Measurements from ENCODE around the gene C11orf98.
"Not testable (repeated sequence)": the region's sequence is repeated elsewhere in the genome, so short reads cannot be mapped to it uniquely, and the experiment has no call there.

Gene C11orf98

DNA sequence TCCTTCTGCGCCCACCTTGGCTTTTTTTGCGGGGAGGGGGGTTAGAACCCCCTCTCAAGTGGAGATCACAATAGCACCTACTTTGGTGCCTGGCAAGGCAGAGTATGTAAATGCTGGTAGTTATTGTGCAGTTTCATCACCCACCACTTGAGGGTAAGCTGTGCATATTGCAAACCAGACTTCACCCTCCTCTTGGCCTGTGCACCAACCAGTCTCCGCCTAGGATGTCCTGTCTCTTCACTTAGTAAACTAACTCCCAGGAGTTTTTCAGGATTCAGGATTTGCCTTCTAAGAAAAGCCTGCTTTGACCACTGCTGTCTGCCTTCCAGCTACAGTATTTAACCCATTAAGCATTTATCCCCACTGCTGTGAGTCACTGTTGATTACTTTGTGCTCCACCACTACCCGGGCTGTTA is 15.8 kb upstream of the C11orf98 start:
- DNase-seq: peak in 1 of 2 donors; percentile 62

DNA sequence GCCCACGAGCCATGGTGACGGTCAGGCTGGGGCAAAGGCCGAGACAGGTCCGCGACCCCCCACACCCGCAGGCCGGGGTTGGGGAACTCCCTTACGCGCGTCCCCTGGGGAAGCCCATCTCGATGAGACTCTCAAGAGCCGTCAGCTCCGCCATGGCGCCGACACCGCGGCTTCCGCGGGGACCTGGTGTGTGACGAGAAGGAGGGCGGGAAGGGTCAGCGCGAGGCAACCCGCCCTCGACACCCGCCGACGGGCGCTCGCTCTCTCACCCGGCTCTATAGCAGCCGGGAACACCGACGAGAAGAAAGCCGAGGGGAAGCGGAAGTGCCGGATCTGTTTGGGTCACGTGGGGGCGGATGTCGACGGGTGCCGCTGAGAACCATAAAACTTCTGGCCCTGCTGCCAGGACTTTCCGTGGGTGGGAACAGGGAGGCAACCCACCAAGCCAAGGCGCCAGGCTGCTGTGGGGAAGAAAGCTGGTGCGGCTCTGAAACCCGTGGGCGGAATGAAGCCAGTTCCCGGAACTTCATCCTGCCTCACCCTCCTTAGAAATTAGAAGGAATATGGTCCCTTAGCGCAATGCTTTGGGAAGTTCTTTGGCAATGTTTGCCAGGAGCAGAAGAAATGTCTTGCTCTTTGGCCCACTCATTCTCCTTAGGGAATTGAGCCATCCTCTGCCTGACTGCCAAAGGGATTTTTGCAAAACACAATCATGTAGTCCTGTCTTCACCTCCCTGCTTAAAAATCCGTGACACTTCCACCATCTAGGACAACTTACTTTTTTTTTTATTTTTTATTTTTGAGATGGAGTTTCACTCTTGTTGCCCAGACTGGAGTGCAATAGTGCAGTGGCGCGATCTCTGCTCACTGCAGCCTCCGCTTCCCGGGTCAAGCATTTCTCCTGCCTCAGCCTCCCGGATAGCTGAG is 14.0 kb upstream of the C11orf98 start, which contains the start of gene UBXN1:
TSS of gene UBXN1 (minus strand) at position 304 of the 927 bp plus-strand sequence. CDS start at position 154, 150 bp downstream.
- peak; percentile 83 to 87 for DNase-seq

- no peak for DNase-seq
Measured at GRCh38 chr11:62678433-62678769, 13.4 kb upstream of the C11orf98 start.

- DNase-seq: no peak
Measured at GRCh38 chr11:62677714-62678113, 12.7 kb upstream of the C11orf98 start.

DNA sequence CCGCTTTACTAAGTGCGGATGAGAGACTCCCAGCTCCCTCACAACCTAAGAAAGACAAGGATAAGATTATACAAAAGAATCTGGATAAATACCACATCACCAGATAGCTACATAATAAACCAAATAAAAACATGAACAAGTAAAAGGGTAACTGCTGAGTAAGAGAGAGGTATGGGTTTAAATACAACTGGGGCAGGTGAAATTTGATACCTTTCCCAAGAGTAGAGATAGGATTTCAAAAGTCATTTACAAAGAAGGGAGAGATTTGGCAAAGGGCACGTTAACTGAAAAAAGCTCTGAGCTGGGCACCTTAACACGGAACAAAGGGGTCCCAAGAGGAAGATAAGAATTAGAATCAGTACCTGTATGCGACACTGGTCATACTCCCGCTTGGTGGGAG is 12.1 kb upstream of the C11orf98 start:
- no peak for DNase-seq

DNA sequence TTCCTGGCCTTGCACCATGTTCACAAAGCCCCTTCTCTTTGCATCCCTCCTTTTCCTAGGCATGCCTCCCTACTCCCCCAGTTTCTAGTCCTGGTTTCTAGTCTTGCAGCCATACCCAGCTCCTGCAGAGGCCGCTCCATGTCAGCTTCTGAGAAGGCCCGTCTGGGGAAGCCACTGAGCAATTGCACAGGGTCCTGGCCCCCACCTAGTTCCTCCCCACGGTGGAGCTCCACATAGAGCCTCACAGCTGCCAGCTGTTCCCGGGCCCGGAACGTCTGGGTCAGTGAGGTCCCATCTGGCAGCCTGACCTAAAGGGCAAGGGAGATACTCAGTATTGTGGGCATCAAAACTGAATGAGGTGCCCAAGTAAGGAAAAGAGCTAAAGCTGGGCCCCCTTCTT is 11.7 kb upstream of the C11orf98 start:
- no peak for DNase-seq

DNA sequence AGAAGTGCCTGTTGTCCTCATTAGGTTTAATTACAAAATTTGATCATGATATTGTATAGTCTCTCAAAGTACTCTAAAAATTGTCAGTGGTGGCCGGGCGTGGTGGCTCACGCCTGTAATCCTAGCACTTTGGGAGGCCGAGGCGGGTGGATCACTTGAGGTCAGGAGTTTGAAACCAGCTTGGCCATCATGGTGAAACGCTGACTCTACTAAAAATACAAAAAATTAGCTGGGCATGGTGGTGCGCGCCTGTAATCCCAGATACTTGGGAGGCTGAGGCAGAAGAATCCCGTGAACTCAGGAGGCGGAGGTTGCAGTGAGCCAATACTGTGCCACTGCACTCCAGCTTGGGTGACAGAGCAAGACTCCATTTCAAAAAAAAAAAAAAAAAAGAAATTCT is 10.4 kb upstream of the C11orf98 start:
- not testable (repeated sequence) for DNase-seq

- no peak for DNase-seq
Measured at GRCh38 chr11:62673196-62673525, 8.2 kb upstream of the C11orf98 start.

GRCh38 chr11:62671608-62672389 is 6.8 kb upstream of the C11orf98 start, which contains the start of the genes LBHD1 and UQCC3:
Gene LBHD1 (minus strand): TSS chr11:62672267. CDS start chr11:62670031, 2,236 bp downstream.
Gene UQCC3 (plus strand): TSS chr11:62671673. CDS start chr11:62671746, 73 bp downstream.
- DNase-seq: peak; percentile 75 to 76

DNA sequence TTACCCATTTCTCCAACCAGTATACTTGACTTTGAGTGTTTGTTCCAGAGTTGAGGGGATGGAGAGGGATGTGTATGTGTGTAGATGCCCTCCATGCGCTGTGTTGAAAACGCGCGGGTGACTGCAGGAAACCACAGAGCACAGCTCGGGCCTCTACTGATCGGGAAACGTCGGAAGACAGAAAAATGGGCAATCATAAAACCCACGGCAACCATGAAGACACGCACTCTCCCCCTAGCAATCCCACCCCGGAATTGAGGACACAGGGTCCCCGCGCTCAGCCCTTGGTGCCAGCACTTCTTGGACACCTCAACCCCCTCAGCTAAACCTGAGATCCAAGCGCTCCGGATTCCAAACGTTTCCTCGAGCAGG is 6.2 kb upstream of the C11orf98 start:
- no peak for DNase-seq

DNA sequence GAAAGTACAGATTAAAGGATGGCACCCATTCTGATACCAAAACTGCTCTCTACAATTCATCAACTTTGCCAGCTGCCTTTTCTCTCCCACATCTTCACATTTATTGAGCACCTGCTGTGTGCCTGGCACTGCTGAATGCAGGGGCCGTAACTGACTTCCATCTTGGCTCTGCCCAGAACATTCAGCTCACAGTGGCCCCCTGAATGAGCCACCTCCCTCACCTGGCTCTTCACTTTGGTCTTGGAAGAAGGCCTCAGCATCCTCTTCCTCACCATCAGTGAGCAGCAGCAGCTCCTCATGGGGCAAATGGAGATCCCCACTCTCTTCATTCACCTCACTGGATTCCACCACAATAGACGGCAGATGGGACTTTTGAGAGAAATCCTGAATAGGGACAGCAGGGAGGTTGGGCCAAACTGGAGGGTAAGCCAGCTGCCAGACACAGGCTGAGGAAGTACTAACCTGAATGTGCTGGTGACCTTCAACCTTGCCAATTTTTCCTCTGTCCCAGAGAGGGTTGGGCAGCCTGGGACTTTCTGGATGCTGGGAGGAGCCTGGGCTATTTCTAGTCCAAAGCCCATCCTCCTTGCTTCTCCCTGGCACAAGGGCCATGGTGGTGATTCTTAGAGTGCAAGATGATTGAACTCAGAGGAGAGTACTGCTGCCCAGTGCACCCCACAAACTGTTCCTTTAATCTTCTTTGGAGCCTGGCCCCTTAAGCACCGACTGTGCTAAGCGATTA is 4.6 kb upstream of the C11orf98 start:
- DNase-seq: no peak

DNA sequence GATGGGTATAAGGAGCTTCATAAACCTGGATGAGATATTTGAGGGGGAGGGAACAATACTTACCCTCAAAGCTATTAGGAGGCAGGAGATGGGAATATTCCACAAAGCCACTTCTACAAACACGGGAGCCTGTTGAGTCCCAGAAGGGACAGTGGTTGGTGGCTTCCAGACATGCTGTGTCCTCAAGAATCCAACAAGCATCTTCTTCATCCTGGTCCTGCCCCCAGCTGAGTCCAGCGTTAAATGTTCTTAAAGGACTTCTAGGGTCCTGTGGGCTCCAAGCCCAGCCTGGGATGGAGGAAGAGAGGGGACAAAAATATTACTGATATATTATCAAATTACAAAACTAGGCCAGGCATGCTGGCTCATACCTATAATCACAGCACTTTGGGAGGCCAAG is 2.5 kb upstream of the C11orf98 start:
- DNase-seq: no peak

GRCh38 chr11:62666259-62666926 is 1.4 kb upstream of the C11orf98 start:
- no peak for DNase-seq

GRCh38 chr11:62665599-62666258 is 719 bp upstream of the C11orf98 start:
- peak in 1 of 2 donors; percentile 54 for DNase-seq

DNA sequence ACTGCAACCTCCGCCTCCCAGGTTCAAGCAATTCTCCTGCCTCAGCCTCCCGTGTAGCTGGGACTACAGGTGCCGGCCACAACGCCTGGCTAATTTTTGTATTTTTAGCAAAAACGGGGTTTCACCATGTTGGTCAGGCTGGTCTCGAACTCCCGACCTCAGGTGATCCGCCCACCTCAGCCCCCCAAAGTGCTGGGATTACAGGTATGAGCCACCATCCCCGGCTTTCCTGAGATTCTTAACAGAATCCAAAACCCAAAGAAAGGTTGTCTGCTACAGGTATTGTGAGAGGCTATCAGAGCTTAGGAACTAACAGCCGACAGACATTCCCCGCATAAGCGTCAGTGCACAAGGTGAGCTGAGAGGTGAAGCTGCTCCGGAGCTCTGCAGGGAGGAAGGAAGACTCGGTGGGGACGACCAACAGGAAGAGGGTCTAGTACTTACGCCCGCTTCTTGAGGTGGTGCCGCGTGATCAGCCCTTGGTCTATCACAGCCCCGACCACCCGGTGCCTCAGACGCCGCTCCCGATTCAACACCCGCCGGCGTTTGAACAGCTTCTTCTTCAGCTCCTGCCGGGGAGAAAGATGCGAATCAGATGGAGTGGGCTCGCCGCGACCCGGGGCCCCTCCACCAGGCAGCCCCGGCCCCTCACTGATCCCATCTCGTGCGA is 470 bp downstream of the C11orf98 start:
- peak in 1 of 2 donors; percentile 62 for DNase-seq

- no peak for DNase-seq
Measured at GRCh38 chr11:62656796-62657429, 8.1 kb downstream of the C11orf98 start.

DNA sequence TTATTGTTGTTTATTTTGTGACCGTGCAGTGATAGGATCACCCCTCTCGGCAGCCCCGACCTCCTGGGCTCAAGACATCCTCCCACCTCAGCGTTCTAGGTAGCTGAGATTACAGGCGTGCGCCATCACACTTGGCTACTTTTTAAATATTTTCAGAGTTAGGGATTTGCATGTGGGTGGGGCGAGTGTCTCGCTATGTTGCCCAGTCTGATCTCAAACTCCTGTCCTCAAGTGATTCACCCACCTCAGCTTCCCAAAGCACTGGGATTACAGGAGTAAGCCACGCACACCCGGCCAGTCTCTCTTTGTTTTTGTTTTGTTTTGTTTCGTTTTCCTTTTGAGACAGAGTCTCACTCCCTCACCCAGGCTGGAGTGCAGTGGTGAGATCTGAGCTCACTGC is 10.7 kb downstream of the C11orf98 start:
- DNase-seq: peak in 1 of 2 donors; percentile 1

GRCh38 chr11:62652161-62653006 is 12.6 kb downstream of the C11orf98 start:
- DNase-seq: no peak

DNA sequence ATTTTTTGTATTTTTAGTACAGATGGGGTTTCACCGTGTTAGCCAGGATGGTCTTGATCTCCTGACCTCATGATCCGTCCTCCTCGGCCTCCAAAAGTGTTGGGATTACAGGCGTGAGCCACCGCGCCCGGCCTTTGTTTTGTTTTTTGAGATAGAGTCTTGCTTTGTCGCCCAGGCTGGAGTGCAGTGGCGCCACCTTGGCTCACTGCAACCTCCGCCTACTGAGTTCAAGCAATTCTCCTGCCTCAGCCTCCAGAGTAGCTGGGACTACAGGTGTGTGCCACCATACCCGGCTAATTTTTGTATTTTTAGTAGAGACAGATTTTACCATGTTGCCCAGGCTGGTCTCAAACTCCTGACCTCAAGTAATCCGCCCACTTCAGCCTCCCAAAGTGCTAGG is 14.7 kb downstream of the C11orf98 start:
- DNase-seq: not testable (repeated sequence)

DNA sequence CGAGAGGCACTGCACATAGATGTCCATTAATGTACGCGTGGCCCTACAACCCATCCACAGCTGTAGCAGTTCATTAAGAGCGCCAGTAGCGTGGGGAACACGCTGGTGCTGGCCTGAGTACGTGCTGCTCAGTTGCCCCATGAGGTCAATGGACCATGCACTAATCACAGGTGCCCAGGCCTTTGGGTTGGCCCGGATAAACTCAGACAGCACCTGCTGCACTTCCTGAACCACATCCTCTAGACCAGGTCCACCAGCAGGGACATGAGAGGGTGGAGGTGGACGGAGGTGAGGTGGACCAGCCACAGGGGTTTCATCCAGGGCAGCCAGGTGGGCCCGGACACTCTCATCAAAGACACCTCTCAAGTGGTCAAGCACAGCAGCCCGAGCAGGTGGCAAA is 15.5 kb downstream of the C11orf98 start:
- no peak for DNase-seq

All from bone marrow (tissue), 2 donors.